PC-3 (cell line): Measurements from ENCODE around the gene TLCD4.

Experiments used
- EZH2 ChIP-seq: fragments of 300-600 bp; sonication (generic); IDR thresholded peaks from one replicate; pipeline ENCODE4 v1.6.1; 2017; ENCODE audit warnings: antibody characterized with exemption, mild to moderate bottlenecking, low read length; ENCODE audit not compliant: unreplicated experiment
- EZH2phosphoT487 ChIP-seq: fragments of 300-600 bp; sonication (generic); IDR thresholded peaks from 2 replicates; pipeline ENCODE4 v1.6.1; 2018; ENCODE audit warnings: mild to moderate bottlenecking, antibody characterized with exemption, low read length, borderline replicate concordance
- TF ChIP-seq, protein P1 (sequence below): fragments of 300-600 bp; sonication (generic); conservative IDR thresholded peaks from 2 replicates; pipeline ENCODE4 v1.5.1; 2017; ENCODE audit warnings: antibody characterized with exemption, low read depth, mild to moderate bottlenecking, low read length

DNA sequence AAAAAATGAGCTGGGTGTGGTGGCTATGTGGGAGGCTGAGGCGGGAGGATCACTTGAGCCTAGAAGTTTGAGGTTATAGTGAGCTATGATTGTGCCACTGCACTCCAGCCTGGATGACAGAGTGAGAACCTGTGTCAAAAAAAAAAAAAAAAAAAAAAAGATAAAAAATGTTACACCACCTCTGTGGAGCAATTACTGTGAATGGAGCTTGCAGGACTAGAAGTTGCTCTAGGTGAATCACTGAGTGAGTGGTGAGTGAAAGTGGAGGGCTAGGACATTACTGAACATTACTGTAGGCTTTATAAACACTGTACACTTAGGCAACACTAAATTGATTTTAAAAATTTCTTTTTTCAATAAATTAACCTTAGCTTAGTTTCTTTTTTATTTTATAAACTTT is 21.9 kb downstream of the TLCD4 start:
- TF ChIP-seq, protein P1, sequence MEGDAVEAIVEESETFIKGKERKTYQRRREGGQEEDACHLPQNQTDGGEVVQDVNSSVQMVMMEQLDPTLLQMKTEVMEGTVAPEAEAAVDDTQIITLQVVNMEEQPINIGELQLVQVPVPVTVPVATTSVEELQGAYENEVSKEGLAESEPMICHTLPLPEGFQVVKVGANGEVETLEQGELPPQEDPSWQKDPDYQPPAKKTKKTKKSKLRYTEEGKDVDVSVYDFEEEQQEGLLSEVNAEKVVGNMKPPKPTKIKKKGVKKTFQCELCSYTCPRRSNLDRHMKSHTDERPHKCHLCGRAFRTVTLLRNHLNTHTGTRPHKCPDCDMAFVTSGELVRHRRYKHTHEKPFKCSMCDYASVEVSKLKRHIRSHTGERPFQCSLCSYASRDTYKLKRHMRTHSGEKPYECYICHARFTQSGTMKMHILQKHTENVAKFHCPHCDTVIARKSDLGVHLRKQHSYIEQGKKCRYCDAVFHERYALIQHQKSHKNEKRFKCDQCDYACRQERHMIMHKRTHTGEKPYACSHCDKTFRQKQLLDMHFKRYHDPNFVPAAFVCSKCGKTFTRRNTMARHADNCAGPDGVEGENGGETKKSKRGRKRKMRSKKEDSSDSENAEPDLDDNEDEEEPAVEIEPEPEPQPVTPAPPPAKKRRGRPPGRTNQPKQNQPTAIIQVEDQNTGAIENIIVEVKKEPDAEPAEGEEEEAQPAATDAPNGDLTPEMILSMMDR: no peak
- TF ChIP-seq EZH2 (no peak), EZH2phosphoT487 (no peak)
